HepG2 (cell line): ENCODE results near the gene EI24. TPM values are rescaled to one million over a fixed set of nuclear protein-coding genes. Genes with fewer than 3 reads are reported as not detected.

Experiments used
- ATF7-NPFF ChIP-seq: sonication (generic); formaldehyde crosslinking; IDR thresholded peaks from 2 replicates; pipeline ENCODE4 v1.8.1; 2023; ENCODE audit warnings: mild to moderate bottlenecking, low read depth, missing genetic modification reagents, moderate library complexity
- CSRNP1 ChIP-seq: sonication (generic); formaldehyde crosslinking; IDR thresholded peaks from 2 replicates; pipeline ENCODE4 v1.8.1; 2023; ENCODE audit warnings: mild to moderate bottlenecking, missing genetic modification reagents
- ETV5 ChIP-seq: IDR thresholded peaks from 2 replicates; pipeline ENCODE4 v1.6.1; 2018; ENCODE audit warnings: missing biosample characterization, missing genetic modification reagents, inconsistent platforms, borderline replicate concordance
- GATAD1 ChIP-seq: IDR thresholded peaks from 2 replicates; pipeline ENCODE4 v1.6.1; 2016; ENCODE audit warnings: missing genetic modification reagents, missing compliant biosample characterization
- KMT2A ChIP-seq: sonication (generic); formaldehyde crosslinking; IDR thresholded peaks from 2 replicates; pipeline ENCODE4 v1.4.0; 2020; ENCODE audit warnings: missing genetic modification reagents
- MIXL1 ChIP-seq: IDR thresholded peaks from 2 replicates; pipeline ENCODE4 v1.6.1; 2016
- NBN ChIP-seq: fragments of 450-650 bp; conservative IDR thresholded peaks from 2 replicates; pipeline ENCODE4 v1.6.1; 2017
- NONO ChIP-seq, 2 experiments: fragments of 450-650 bp in 1 of 2; sonication (generic) in 1 of 2; formaldehyde crosslinking in 1 of 2; IDR thresholded peaks in 1 of 2; conservative IDR thresholded peaks in 1 of 2; 2 replicates each; pipeline versions ENCODE4 v1.6.1 to v1.8.0; 2017 to 2022; ENCODE audit warnings: mild to moderate bottlenecking in 1 of 2, missing genetic modification reagents in 1 of 2, moderate library complexity in 1 of 2
- RFXANK ChIP-seq: IDR thresholded peaks from 2 replicates; pipeline ENCODE4 v1.6.1; 2016
- TBX2 ChIP-seq: sonication (generic); formaldehyde crosslinking; IDR thresholded peaks from 2 replicates; pipeline ENCODE4 v1.5.0; 2020; ENCODE audit warnings: missing genetic modification reagents, mild to moderate bottlenecking, borderline replicate concordance
- TEAD3 ChIP-seq: optimal IDR thresholded peaks from 2 replicates; pipeline ENCODE3; 2016; ENCODE audit warnings: borderline replicate concordance
- ZBTB7A ChIP-seq: sonication (generic); formaldehyde crosslinking; IDR thresholded peaks from 2 replicates; pipeline ENCODE4 v1.8.0; 2022; ENCODE audit warnings: mild to moderate bottlenecking, missing genetic modification reagents
- ZFX ChIP-seq: sonication (generic); formaldehyde crosslinking; IDR thresholded peaks from 2 replicates; pipeline ENCODE4 v1.4.0; 2020; ENCODE audit warnings: mild to moderate bottlenecking, low read depth, missing genetic modification reagents, moderate library complexity
- ZNF281 ChIP-seq: sonication (generic); formaldehyde crosslinking; IDR thresholded peaks from 2 replicates; pipeline ENCODE4 v1.4.0; 2020; ENCODE audit warnings: missing genetic modification reagents, borderline replicate concordance
- ZNF33A ChIP-seq: sonication (generic); formaldehyde crosslinking; IDR thresholded peaks from 2 replicates; pipeline ENCODE4 v1.5.1; 2020; ENCODE audit warnings: missing genetic modification reagents, mild to moderate bottlenecking, moderate library complexity, borderline replicate concordance
- ZNF569 ChIP-seq: sonication (generic); formaldehyde crosslinking; IDR thresholded peaks from 2 replicates; pipeline ENCODE4 v1.5.0; 2020; ENCODE audit warnings: mild to moderate bottlenecking, missing genetic modification reagents, moderate library complexity, borderline replicate concordance
- ZNF839 ChIP-seq: sonication (generic); formaldehyde crosslinking; IDR thresholded peaks from 2 replicates; pipeline ENCODE4 v1.4.0; 2020; ENCODE audit warnings: missing genetic modification reagents, mild to moderate bottlenecking, borderline replicate concordance
- ZSCAN12 ChIP-seq: sonication (generic); formaldehyde crosslinking; IDR thresholded peaks from 2 replicates; pipeline ENCODE4 v1.9.0; 2021; ENCODE audit warnings: mild to moderate bottlenecking, missing genetic modification reagents
- ZSCAN20 ChIP-seq: sonication (generic); formaldehyde crosslinking; IDR thresholded peaks from 2 replicates; pipeline ENCODE4 v1.4.0; 2020; ENCODE audit warnings: missing genetic modification reagents, mild to moderate bottlenecking, borderline replicate concordance
- ZSCAN9 ChIP-seq: IDR thresholded peaks from 2 replicates; pipeline ENCODE4 v1.6.1; 2016; ENCODE audit warnings: borderline replicate concordance
- polyA plus RNA-seq, 8 experiments: library from polyadenylated mRNA; depleted of rRNA in 3 of 8; stranded (reverse) in 7 of 8; unstranded in 1 of 8; fragments of >200 nt; fragmentation: Illumina TruSeq in 4 of 8; extraction: Trizol in 4 of 8; gene quantifications; 2 replicates each; pipeline versions ENCODE4 v1.2.1 to v1.2.3, GENCODE V29; 2011 to 2016; ENCODE audit warnings: low read depth in 4 of 8, missing spikeins in 1 of 8, mixed read lengths in 1 of 8; ENCODE audit not compliant: insufficient read depth in 1 of 8
- total RNA-seq, 5 experiments: library from RNA; depleted of rRNA; stranded (reverse); fragments of >200 nt; fragmentation: Illumina TruSeq; extraction: Trizol; gene quantifications; 2 replicates each; pipeline ENCODE4 v1.2.3, GENCODE V29; 2016; ENCODE audit warnings: low read depth in 1 of 5
- TF ChIP-seq, protein P1 (sequence below): sonication (generic); formaldehyde crosslinking; IDR thresholded peaks from 2 replicates; pipeline ENCODE4 v1.5.0; 2020; ENCODE audit warnings: mild to moderate bottlenecking, missing genetic modification reagents
- TF ChIP-seq, protein P2 (sequence below): sonication (generic); formaldehyde crosslinking; conservative IDR thresholded peaks from 2 replicates; pipeline ENCODE4 v1.4.0; 2020; ENCODE audit warnings: missing genetic modification reagents

EI24 gene
- total and polyA plus RNA-seq, 2 of the 13 experiments (the other 11 are each of a cell fraction or from before 2014, with no cell fraction given), result 84.7 to 126 TPM

DNA sequence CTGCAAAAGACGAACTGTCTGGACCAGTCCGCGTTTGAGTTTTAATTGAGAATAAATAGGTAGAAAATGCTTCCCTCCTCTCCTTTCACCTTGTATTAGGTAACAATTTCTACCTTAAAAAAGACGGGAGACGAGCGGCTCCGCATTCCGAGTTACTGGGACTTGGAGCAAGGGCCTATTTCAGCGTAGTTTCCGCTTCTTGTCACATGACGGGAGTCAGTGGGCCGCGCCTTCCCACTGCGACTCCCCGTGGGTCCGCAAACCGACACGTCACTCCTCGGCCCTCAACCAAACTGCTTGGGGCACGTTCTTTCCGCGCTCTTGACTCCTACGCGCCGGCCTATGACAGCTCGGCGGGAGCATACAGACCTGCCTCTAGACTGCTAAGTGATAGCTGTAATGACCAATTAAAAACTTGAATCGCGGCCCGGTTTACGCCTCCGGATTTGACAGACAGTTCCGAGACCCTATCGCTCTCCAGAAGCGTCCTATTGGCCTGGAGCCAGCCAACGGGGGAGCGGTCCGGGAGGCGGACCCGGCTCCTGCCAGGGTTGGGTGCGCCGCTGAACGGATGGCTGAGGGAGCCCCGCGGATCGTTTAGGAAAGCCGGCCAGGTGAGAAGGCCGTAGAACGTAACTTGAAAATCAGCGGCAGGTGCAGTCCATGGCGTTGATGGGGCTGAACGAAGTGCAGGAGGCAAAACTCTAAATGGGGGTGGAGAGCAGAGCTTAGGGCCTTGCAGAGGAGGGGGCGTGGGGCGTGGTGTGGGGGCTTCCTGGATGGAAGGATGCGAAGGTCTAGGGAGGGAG lies 23.2 kb downstream of the EI24 start, which contains the start of gene STT3A (continued):
- TF ChIP-seq TBX2 (CRISPR knock-in tag) (peak; percentile 77; the same call in 1 of the 2 replicates), ZBTB7A (CRISPR knock-in tag) (no peak; the same call in 1 of the 2 replicates), ZSCAN20 (CRISPR knock-in tag) (no peak), ZNF33A (CRISPR knock-in tag) (no peak), ATF7-NPFF (CRISPR knock-in tag) (no peak), NONO (IDR thresholded peaks at IDR 0.05) (no peak), NONO (CRISPR knock-in tag; conservative IDR thresholded peaks at IDR 0.05) (peak; percentile 81; the same call in 1 of the 2 replicates), TEAD3 (CRISPR knock-in tag) (peak; percentile 73), ZSCAN9 (no peak; the same call in 1 of the 2 replicates), MIXL1 (CRISPR knock-in tag) (peak; percentile 54; the same call in 1 of the 2 replicates), KMT2A (CRISPR knock-in tag) (peak; percentile 24), ZNF839 (no peak), CSRNP1 (CRISPR knock-in tag) (peak; percentile 85; the same call in 1 of the 2 replicates), NBN (no peak), ZFX (CRISPR knock-in tag) (peak; percentile 96), ZSCAN12 (peak; percentile 61; the same call in 1 of the 2 replicates), ZNF569 (CRISPR knock-in tag) (no peak), ETV5 (CRISPR knock-in tag) (peak; percentile 64; the same call in 1 of the 2 replicates), RFXANK (CRISPR knock-in tag) (no peak), GATAD1 (CRISPR knock-in tag) (peak; percentile 87), ZNF281 (peak; percentile 17; the same call in 1 of the 2 replicates)
- TF ChIP-seq, protein P1, sequence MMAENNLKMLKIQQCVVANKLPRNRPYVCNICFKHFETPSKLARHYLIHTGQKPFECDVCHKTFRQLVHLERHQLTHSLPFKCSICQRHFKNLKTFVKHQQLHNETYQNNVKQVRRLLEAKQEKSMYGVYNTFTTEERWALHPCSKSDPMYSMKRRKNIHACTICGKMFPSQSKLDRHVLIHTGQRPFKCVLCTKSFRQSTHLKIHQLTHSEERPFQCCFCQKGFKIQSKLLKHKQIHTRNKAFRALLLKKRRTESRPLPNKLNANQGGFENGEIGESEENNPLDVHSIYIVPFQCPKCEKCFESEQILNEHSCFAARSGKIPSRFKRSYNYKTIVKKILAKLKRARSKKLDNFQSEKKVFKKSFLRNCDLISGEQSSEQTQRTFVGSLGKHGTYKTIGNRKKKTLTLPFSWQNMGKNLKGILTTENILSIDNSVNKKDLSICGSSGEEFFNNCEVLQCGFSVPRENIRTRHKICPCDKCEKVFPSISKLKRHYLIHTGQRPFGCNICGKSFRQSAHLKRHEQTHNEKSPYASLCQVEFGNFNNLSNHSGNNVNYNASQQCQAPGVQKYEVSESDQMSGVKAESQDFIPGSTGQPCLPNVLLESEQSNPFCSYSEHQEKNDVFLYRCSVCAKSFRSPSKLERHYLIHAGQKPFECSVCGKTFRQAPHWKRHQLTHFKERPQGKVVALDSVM (CRISPR knock-in tag), result peak; percentile 36
- TF ChIP-seq, protein P2, sequence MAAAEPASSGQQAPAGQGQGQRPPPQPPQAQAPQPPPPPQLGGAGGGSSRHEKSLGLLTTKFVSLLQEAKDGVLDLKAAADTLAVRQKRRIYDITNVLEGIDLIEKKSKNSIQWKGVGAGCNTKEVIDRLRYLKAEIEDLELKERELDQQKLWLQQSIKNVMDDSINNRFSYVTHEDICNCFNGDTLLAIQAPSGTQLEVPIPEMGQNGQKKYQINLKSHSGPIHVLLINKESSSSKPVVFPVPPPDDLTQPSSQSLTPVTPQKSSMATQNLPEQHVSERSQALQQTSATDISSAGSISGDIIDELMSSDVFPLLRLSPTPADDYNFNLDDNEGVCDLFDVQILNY (CRISPR knock-in tag), result no peak
